GM12891 (cell line): ENCODE results near the gene PSMB8.

ENCODE experiments used
- POLR2A ChIP-seq: IDR thresholded peaks from 2 replicates; pipeline ENCODE4 v1.6.1; 2011; ENCODE audit warnings: low read depth, low read length, control low read depth
- POLR2AphosphoS5 ChIP-seq: IDR thresholded peaks from 2 replicates; pipeline ENCODE4 v1.6.1; 2011; ENCODE audit warnings: low read depth, low read length, control low read depth
- SPI1 ChIP-seq: IDR thresholded peaks from 2 replicates; pipeline ENCODE4 v1.6.1; 2011; ENCODE audit warnings: low read depth, low read length, control low read depth
- TAF1 ChIP-seq: IDR thresholded peaks from 2 replicates; pipeline ENCODE4 v1.6.1; 2011; ENCODE audit warnings: low read depth, low read length, control low read depth

GRCh38 chr6:32847004-32847403 is 3.2 kb upstream of the PSMB8 start:
- TF ChIP-seq TAF1 (no peak), POLR2A (no peak), POLR2AphosphoS5 (no peak), SPI1 (no peak)
